ENCODE data around the gene PJA2.

DNA sequence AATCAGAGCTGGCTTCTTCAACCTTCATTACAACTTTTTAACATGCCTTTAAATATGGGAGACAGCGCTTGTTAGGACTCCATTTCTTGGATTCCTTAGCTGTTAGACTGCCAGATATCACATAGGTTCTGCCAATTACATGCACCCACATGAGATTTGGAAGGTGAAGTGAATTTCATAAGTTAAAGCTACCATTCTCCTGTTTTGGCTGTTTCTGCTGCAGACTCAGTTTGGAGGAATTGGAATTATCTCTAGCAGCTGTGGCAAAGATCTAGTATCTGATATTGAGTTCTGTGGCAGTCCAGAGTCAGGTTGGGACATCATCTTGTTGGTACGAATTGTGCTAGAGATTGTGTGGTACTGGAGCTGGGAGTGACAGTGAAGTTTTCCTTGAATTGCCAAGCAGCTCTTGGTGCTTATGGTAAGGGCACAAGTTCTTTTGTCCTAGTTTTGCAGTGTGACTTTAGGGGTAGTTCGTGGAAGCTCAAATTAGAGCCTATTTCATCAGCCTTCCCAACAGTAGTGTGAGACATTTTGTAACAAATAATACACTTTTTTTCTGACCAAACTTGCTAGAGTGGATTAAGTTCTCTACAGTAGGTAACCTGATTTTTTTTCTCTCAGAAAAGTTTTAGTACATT is 9.1 kb upstream of the PJA2 start:
- TF ChIP-seq, protein P1, sequence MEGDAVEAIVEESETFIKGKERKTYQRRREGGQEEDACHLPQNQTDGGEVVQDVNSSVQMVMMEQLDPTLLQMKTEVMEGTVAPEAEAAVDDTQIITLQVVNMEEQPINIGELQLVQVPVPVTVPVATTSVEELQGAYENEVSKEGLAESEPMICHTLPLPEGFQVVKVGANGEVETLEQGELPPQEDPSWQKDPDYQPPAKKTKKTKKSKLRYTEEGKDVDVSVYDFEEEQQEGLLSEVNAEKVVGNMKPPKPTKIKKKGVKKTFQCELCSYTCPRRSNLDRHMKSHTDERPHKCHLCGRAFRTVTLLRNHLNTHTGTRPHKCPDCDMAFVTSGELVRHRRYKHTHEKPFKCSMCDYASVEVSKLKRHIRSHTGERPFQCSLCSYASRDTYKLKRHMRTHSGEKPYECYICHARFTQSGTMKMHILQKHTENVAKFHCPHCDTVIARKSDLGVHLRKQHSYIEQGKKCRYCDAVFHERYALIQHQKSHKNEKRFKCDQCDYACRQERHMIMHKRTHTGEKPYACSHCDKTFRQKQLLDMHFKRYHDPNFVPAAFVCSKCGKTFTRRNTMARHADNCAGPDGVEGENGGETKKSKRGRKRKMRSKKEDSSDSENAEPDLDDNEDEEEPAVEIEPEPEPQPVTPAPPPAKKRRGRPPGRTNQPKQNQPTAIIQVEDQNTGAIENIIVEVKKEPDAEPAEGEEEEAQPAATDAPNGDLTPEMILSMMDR (conservative IDR thresholded peaks at IDR 0.05), result no peak
- no peak for TF ChIP-seq ZFX (IDR thresholded peaks at IDR 0.05)

Data from C4-2B (cell line).